GM12873 (cell line): ENCODE data around the gene DNM2.

Source experiments
- CTCF ChIP-seq: IDR thresholded peaks from 2 replicates; pipeline ENCODE4 v1.5.1; 2012; ENCODE audit warnings: low read depth, mild to moderate bottlenecking, moderate library complexity, low read length, control low read depth; ENCODE audit not compliant: insufficient read depth; ENCODE audit errors: missing control alignments

The DNM2 gene

GRCh38 chr19:10708291-10708690, 9.6 kb upstream of the DNM2 start:
- no peak for TF ChIP-seq CTCF

- TF ChIP-seq CTCF, result no peak
Measured at GRCh38 chr19:10712045-10712444, 5.8 kb upstream of the DNM2 start.

GRCh38 chr19:10712754-10713153, 5.1 kb upstream of the DNM2 start:
- TF ChIP-seq CTCF, result no peak

- no peak for TF ChIP-seq CTCF
Measured at GRCh38 chr19:10713317-10713716, 4.6 kb upstream of the DNM2 start.

- no peak for TF ChIP-seq CTCF
Measured at GRCh38 chr19:10717054-10717355, 874 bp upstream of the DNM2 start.

- no peak for TF ChIP-seq CTCF
Measured at GRCh38 chr19:10718205-10719196, 622 bp downstream of the DNM2 start.

- TF ChIP-seq CTCF, result no peak
Measured at GRCh38 chr19:10719466-10719961, 1.6 kb downstream of the DNM2 start.
